ENCODE data around the gene DUSP16. TPM values are rescaled to one million over a fixed set of nuclear protein-coding genes. Genes with fewer than 3 reads are reported as not detected.

The DUSP16 gene
- total RNA-seq, 2 experiments from 2014 or later, result 33.6 to 35.9 TPM

- ChIA-PET POLR2A (interaction anchor here (0.6 kb wide), 1 partner anchor 8 kb away, joined by 3 read pairs; no protein-coding TSS in a partner anchor), CTCF (interaction anchor here (0.6 to 1.5 kb wide), 4 partner anchors 14 to 181 kb away, joined by 3 to 8 read pairs (median 4); no protein-coding TSS in a partner anchor)
- Mint-ChIP-seq H3K4me3 (no peak overlapping the region), H3K9me3 (peaks cover 16% of the 10 kb centered on the region), H3K27me3 (no peaks in the 10 kb centered on the region), H3K36me3 (ENCODE audit: low read depth) (peaks cover 24% of the 10 kb centered on the region), H3K4me1 (peaks cover 39% of the 10 kb centered on the region), H3K27ac (no peak overlapping the region)
- DNase-seq, result no peak
These were observed 133.6 kb downstream of the DUSP16 start for GRCh38 chr12:12428961-12429657.

GRCh38 chr12:12428047-12428446 lies 134.6 kb downstream of the DUSP16 start:
- no peak for DNase-seq
- no peaks in the 10 kb centered on the region for H3K27me3 Mint-ChIP-seq
- H3K4me3 Mint-ChIP-seq, result no peak overlapping the region
- H3K36me3 Mint-ChIP-seq (ENCODE audit: low read depth), result peaks cover 31% of the 10 kb centered on the region
- peaks cover 33% of the 10 kb centered on the region for H3K4me1 Mint-ChIP-seq
- POLR2A ChIA-PET, result no interaction called here
- CTCF ChIA-PET, result interaction anchor here (0.8 kb wide), 1 partner anchor 12 kb away, joined by 4 read pairs; no protein-coding TSS in a partner anchor
- no peak overlapping the region for H3K27ac Mint-ChIP-seq
- peaks cover 25% of the 10 kb centered on the region for H3K9me3 Mint-ChIP-seq

- POLR2A ChIA-PET, result no interaction called here
- peaks cover 29% of the 10 kb centered on the region for H3K4me1 Mint-ChIP-seq
- H3K36me3 Mint-ChIP-seq (ENCODE audit: low read depth), result peaks cover 33% of the 10 kb centered on the region
- H3K9me3 Mint-ChIP-seq, result peaks cover 25% of the 10 kb centered on the region
- CTCF ChIA-PET, result interaction anchor here (0.8 kb wide), 2 partner anchors 13 to 14 kb away, joined by 3 to 4 read pairs; no protein-coding TSS in a partner anchor
- H3K27ac Mint-ChIP-seq, result no peak overlapping the region
- no peak for DNase-seq
- H3K27me3 Mint-ChIP-seq, result no peaks in the 10 kb centered on the region
- no peak overlapping the region for H3K4me3 Mint-ChIP-seq
These were observed 135.1 kb downstream of the DUSP16 start for GRCh38 chr12:12427568-12427967.

GRCh38 chr12:12425616-12426015 lies 137.0 kb downstream of the DUSP16 start:
- Mint-ChIP-seq H3K9me3 (peaks cover 36% of the 10 kb centered on the region), H3K4me1 (peaks cover 21% of the 10 kb centered on the region), H3K4me3 (no peak overlapping the region), H3K27ac (no peak overlapping the region), H3K36me3 (ENCODE audit: low read depth) (peaks cover 48% of the 10 kb centered on the region), H3K27me3 (no peaks in the 10 kb centered on the region)
- ChIA-PET CTCF (interaction anchor here (0.6 to 1.5 kb wide), 3 partner anchors 9 to 119 kb away, joined by 4 to 8 read pairs (median 5); no protein-coding TSS in a partner anchor), POLR2A (no interaction called here)
- DNase-seq, result no peak

- peaks cover 37% of the 10 kb centered on the region for H3K9me3 Mint-ChIP-seq
- CTCF ChIA-PET, result interaction anchor here (0.6 to 1.5 kb wide), 3 partner anchors 10 to 120 kb away, joined by 4 to 8 read pairs (median 5); no protein-coding TSS in a partner anchor
- POLR2A ChIA-PET, result no interaction called here
- H3K4me1 Mint-ChIP-seq, result peaks cover 20% of the 10 kb centered on the region
- H3K27ac Mint-ChIP-seq, result no peak overlapping the region
- H3K4me3 Mint-ChIP-seq, result no peak overlapping the region
- no peak for DNase-seq
- H3K27me3 Mint-ChIP-seq, result no peaks in the 10 kb centered on the region
- peaks cover 52% of the 10 kb centered on the region for H3K36me3 Mint-ChIP-seq (ENCODE audit: low read depth)
These were observed 137.7 kb downstream of the DUSP16 start for GRCh38 chr12:12425001-12425400.

Other genes starting within 250 kb of the DUSP16 start
- under 1 TPM; 0.25 to 0.27 TPM for gene MANSC1, start 212.6 kb downstream of the DUSP16 start, total RNA-seq
- gene BORCS5, start 205.8 kb downstream of the DUSP16 start, total RNA-seq, result 10 to 100 TPM; 25.7 to 28.4 TPM
- 10 to 100 TPM; 18.2 to 21.2 TPM for gene CREBL2, start 49.0 kb upstream of the DUSP16 start, total RNA-seq
- gene GPR19, start 133.3 kb upstream of the DUSP16 start, total RNA-seq, result 1 to 10 TPM; 7.7 to 9.3 TPM
- gene CDKN1B, start 154.5 kb upstream of the DUSP16 start, total RNA-seq, result 100 to 1,000 TPM; 105 to 117 TPM
- 10 to 100 TPM; 14.4 to 15.5 TPM for gene APOLD1, start 222.8 kb upstream of the DUSP16 start, total RNA-seq

Measured in activated CD4-positive, alpha-beta T cell treated with anti-CD3 and anti-CD28 coated beads, Interleukin-2, amount 10 ng/mL, durations not matched to agents 7 days and 5 days (primary cell).